HEK293 (cell line): Measurements from ENCODE around the gene PLAC8L1.

Experiments used
- CTCF ChIA-PET: fragments of 350-600 bp; formaldehyde crosslinking; extraction: SDS; loops from one replicate; lab custom pipeline; 2021; ENCODE audit warnings: antibody characterized with exemption; lab: Yijun Ruan, JAX
- POLR2A ChIA-PET: fragments of 300-600 bp; formaldehyde crosslinking; extraction: SDS; loops from one replicate; lab custom pipeline; 2020; ENCODE audit warnings: antibody characterized with exemption, inconsistent platforms; lab: Yijun Ruan, JAX
- H3K27ac ChIP-seq: fragments of 200-500 bp; sonication (Bioruptor generic); 2 replicates; pipeline ENCODE4 v1.5.1; 2014; ENCODE audit warnings: low read depth, low read length, control low read depth, inconsistent platforms; ENCODE audit errors: extremely low read depth
- H3K36me3 ChIP-seq, 2 experiments: fragments of 200-500 bp in 1 of 2; sonication (Bioruptor generic) in 1 of 2; 1 replicate in 1 of 2; 2 replicates in 1 of 2; pipeline ENCODE4 v1.5.1; 2014 to 2017; ENCODE audit warnings: inconsistent platforms in 2 of 2, low read length in 2 of 2; ENCODE audit not compliant: control insufficient read depth in 2 of 2, insufficient read depth in 1 of 2
- H3K4me1 ChIP-seq: fragments of 200-500 bp; sonication (Bioruptor generic); 2 replicates; pipeline ENCODE4 v1.5.1; 2014; ENCODE audit warnings: mild to moderate bottlenecking, low read length, inconsistent platforms; ENCODE audit not compliant: control insufficient read depth, insufficient read depth
- H3K4me3 ChIP-seq: 2 replicates; pipeline ENCODE4 v1.5.1; 2011; ENCODE audit warnings: low read depth, mild to moderate bottlenecking, control low read depth, low read length, moderate library complexity
- H3K9me3 ChIP-seq: fragments of 200-500 bp; sonication (Bioruptor generic); 2 replicates; pipeline ENCODE4 v1.5.1; 2014; ENCODE audit warnings: low read depth, low read length, inconsistent platforms; ENCODE audit not compliant: control insufficient read depth, insufficient read depth
- MZF1 ChIP-seq: fragments of 450-650 bp; formaldehyde crosslinking; IDR thresholded peaks from 2 replicates; pipeline ENCODE4 v1.5.1; 2017; ENCODE audit warnings: missing biosample characterization, missing genetic modification characterization, borderline replicate concordance
- OSR2 ChIP-seq: fragments of 450-650 bp; formaldehyde crosslinking; IDR thresholded peaks from 2 replicates; pipeline ENCODE4 v1.5.1; 2016; ENCODE audit warnings: missing biosample characterization, missing genetic modification characterization
- OVOL3 ChIP-seq: fragments of 450-650 bp; formaldehyde crosslinking; IDR thresholded peaks from 2 replicates; pipeline ENCODE4 v1.5.1; 2016; ENCODE audit warnings: missing biosample characterization, missing genetic modification characterization
- PRDM1 ChIP-seq: fragments of 450-650 bp; formaldehyde crosslinking; IDR thresholded peaks from 2 replicates; pipeline ENCODE4; 2016; ENCODE audit warnings: missing biosample characterization, missing genetic modification characterization
- ZNF10 ChIP-seq: fragments of 450-650 bp; formaldehyde crosslinking; IDR thresholded peaks from 2 replicates; pipeline ENCODE4 v1.5.1; 2017; ENCODE audit warnings: missing biosample characterization, missing genetic modification characterization
- ZNF121 ChIP-seq: fragments of 450-650 bp; formaldehyde crosslinking; IDR thresholded peaks from 2 replicates; pipeline ENCODE4 v1.5.1; 2016; ENCODE audit warnings: missing biosample characterization, missing genetic modification characterization
- ZNF132 ChIP-seq: fragments of 450-650 bp; formaldehyde crosslinking; IDR thresholded peaks from 2 replicates; pipeline ENCODE4 v1.5.1; 2017; ENCODE audit warnings: missing biosample characterization, missing genetic modification characterization, borderline replicate concordance
- ZNF211 ChIP-seq: fragments of 450-650 bp; formaldehyde crosslinking; IDR thresholded peaks from 2 replicates; pipeline ENCODE4 v1.5.1; 2016; ENCODE audit warnings: low read depth, missing biosample characterization, missing genetic modification characterization
- ZNF221 ChIP-seq: fragments of 450-650 bp; formaldehyde crosslinking; IDR thresholded peaks from 2 replicates; pipeline ENCODE4 v1.5.1; 2017; ENCODE audit warnings: missing biosample characterization, missing genetic modification characterization, borderline replicate concordance
- ZNF248 ChIP-seq: fragments of 450-650 bp; formaldehyde crosslinking; IDR thresholded peaks from 2 replicates; pipeline ENCODE4 v1.5.1; 2017; ENCODE audit warnings: missing biosample characterization, missing genetic modification characterization
- ZNF274 ChIP-seq, 2 experiments: fragments of 200-500 bp in 1 of 2; fragments of 450-650 bp in 1 of 2; sonication (Bioruptor generic) in 1 of 2; formaldehyde crosslinking in 1 of 2; IDR thresholded peaks; 2 replicates each; pipeline versions ENCODE4 v1.5.1 to v1.6.1; 2014 to 2016; ENCODE audit warnings: borderline replicate concordance in 1 of 2, inconsistent platforms in 1 of 2, low read length in 1 of 2, missing biosample characterization in 1 of 2, missing genetic modification characterization in 1 of 2
- ZNF302 ChIP-seq: fragments of 450-650 bp; formaldehyde crosslinking; IDR thresholded peaks from 2 replicates; pipeline ENCODE4 v1.5.1; 2016; ENCODE audit warnings: missing biosample characterization, missing genetic modification characterization, low read depth
- ZNF416 ChIP-seq: fragments of 450-650 bp; formaldehyde crosslinking; IDR thresholded peaks from 2 replicates; pipeline ENCODE4 v1.5.1; 2016; ENCODE audit warnings: missing biosample characterization, missing genetic modification characterization
- ZNF426 ChIP-seq: fragments of 450-650 bp; formaldehyde crosslinking; IDR thresholded peaks from 2 replicates; pipeline ENCODE4 v1.5.1; 2017; ENCODE audit warnings: missing biosample characterization, missing genetic modification characterization, mild to moderate bottlenecking, inconsistent platforms, moderate library complexity
- ZNF473 ChIP-seq: fragments of 450-650 bp; formaldehyde crosslinking; IDR thresholded peaks from 2 replicates; pipeline ENCODE4 v1.5.1; 2017; ENCODE audit warnings: missing biosample characterization, missing genetic modification characterization
- ZNF549 ChIP-seq: fragments of 450-650 bp; IDR thresholded peaks from 2 replicates; pipeline ENCODE4 v1.5.1; 2018; ENCODE audit warnings: missing biosample characterization, missing genetic modification characterization, mild to moderate bottlenecking, inconsistent platforms, moderate library complexity
- ZNF561 ChIP-seq: fragments of 450-650 bp; IDR thresholded peaks from 2 replicates; pipeline ENCODE4 v1.5.1; 2018; ENCODE audit warnings: missing biosample characterization, missing genetic modification characterization, borderline replicate concordance
- ZNF600 ChIP-seq: fragments of 450-650 bp; formaldehyde crosslinking; IDR thresholded peaks from 2 replicates; pipeline ENCODE4 v1.5.1; 2016; ENCODE audit warnings: missing biosample characterization, missing genetic modification characterization
- ZNF623 ChIP-seq: fragments of 450-650 bp; formaldehyde crosslinking; IDR thresholded peaks from 2 replicates; pipeline ENCODE4 v1.5.1; 2016; ENCODE audit warnings: missing biosample characterization, missing genetic modification characterization
- ZNF692 ChIP-seq: fragments of 450-650 bp; formaldehyde crosslinking; IDR thresholded peaks from 2 replicates; pipeline ENCODE4 v1.5.1; 2016; ENCODE audit warnings: missing biosample characterization, missing genetic modification characterization
- ZNF747 ChIP-seq: fragments of 450-650 bp; formaldehyde crosslinking; IDR thresholded peaks from 2 replicates; pipeline ENCODE4 v1.5.1; 2016; ENCODE audit warnings: missing biosample characterization, missing genetic modification characterization
- ZNF776 ChIP-seq: fragments of 450-650 bp; formaldehyde crosslinking; IDR thresholded peaks from 2 replicates; pipeline ENCODE4 v1.5.0; 2017; ENCODE audit warnings: missing biosample characterization, missing genetic modification characterization, borderline replicate concordance
- ZNF792 ChIP-seq: fragments of 450-650 bp; formaldehyde crosslinking; IDR thresholded peaks from 2 replicates; pipeline ENCODE4 v1.5.1; 2016; ENCODE audit warnings: missing biosample characterization, missing genetic modification characterization
- ZNF830 ChIP-seq: fragments of 450-650 bp; IDR thresholded peaks from 2 replicates; pipeline ENCODE4 v1.5.0; 2018; ENCODE audit warnings: missing biosample characterization, missing genetic modification characterization, low read depth, mild to moderate bottlenecking, moderate library complexity
- ZSCAN23 ChIP-seq: fragments of 450-650 bp; formaldehyde crosslinking; IDR thresholded peaks from 2 replicates; pipeline ENCODE4 v1.5.1; 2016; ENCODE audit warnings: missing biosample characterization, missing genetic modification characterization
- ZSCAN5A ChIP-seq: fragments of 450-650 bp; formaldehyde crosslinking; IDR thresholded peaks from 2 replicates; pipeline ENCODE4 v1.5.1; 2016; ENCODE audit warnings: missing biosample characterization, missing genetic modification characterization
- TF ChIP-seq, protein P1 (sequence below): fragments of 450-650 bp; formaldehyde crosslinking; conservative IDR thresholded peaks from 2 replicates; pipeline ENCODE4 v1.5.1; 2016; ENCODE audit warnings: low read depth, missing biosample characterization, missing genetic modification characterization

The PLAC8L1 gene

DNA sequence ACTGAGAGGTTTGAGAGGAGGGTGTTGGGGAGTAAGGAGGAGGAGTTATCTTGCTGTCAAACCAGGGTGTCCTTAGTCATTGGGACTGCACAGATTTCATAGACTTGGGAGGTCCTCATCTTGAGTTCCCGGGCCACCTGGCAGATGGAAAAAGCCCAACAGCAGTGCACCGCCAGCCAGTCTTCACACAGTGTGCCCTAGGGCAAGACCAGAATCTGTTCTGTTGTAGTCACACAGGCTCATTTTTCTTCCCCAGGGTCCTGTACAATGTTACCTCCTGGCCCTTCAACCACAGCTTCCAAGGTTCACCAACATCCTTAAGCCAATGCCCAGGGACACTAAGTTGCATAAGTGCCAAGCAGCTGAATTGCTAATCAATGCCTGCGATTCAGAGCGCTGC is 21.0 kb downstream of the PLAC8L1 start:
- no peak for TF ChIP-seq ZNF274 (IDR thresholded peaks at IDR 0.05; ENCODE audit: low read length)
- TF ChIP-seq ZNF274 (tag by site-specific recombination; IDR thresholded peaks at IDR 0.05; ENCODE audit: borderline replicate concordance), result no peak
- TF ChIP-seq, protein P1, sequence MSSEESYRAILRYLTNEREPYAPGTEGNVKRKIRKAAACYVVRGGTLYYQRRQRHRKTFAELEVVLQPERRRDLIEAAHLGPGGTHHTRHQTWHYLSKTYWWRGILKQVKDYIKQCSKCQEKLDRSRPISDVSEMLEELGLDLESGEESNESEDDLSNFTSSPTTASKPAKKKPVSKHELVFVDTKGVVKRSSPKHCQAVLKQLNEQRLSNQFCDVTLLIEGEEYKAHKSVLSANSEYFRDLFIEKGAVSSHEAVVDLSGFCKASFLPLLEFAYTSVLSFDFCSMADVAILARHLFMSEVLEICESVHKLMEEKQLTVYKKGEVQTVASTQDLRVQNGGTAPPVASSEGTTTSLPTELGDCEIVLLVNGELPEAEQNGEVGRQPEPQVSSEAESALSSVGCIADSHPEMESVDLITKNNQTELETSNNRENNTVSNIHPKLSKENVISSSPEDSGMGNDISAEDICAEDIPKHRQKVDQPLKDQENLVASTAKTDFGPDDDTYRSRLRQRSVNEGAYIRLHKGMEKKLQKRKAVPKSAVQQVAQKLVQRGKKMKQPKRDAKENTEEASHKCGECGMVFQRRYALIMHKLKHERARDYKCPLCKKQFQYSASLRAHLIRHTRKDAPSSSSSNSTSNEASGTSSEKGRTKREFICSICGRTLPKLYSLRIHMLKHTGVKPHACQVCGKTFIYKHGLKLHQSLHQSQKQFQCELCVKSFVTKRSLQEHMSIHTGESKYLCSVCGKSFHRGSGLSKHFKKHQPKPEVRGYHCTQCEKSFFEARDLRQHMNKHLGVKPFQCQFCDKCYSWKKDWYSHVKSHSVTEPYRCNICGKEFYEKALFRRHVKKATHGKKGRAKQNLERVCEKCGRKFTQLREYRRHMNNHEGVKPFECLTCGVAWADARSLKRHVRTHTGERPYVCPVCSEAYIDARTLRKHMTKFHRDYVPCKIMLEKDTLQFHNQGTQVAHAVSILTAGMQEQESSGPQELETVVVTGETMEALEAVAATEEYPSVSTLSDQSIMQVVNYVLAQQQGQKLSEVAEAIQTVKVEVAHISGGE (tag by site-specific recombination), result no peak
- no peak for TF ChIP-seq ZNF830 (tag by site-specific recombination)
- TF ChIP-seq ZNF211 (tag by site-specific recombination), result no peak
- TF ChIP-seq ZNF426 (tag by site-specific recombination), result no peak
- no peak for TF ChIP-seq ZNF792
- no peak for TF ChIP-seq ZNF10
- Histone ChIP-seq H3K27ac (no peak overlapping the region), H3K4me1 (no peaks in the 10 kb centered on the region), H3K36me3 (no peaks in the 10 kb centered on the region), H3K4me3 (no peak overlapping the region), H3K9me3 (no peaks in the 10 kb centered on the region)
- POLR2A ChIA-PET, result interaction anchor here (0.7 kb wide), 1 partner anchor 194 kb away, joined by 6 read pairs; no protein-coding TSS in a partner anchor
- CTCF ChIA-PET, result no interaction called here

- ChIA-PET CTCF (no interaction called here), POLR2A (no interaction called here)
Measured at GRCh38 chr5:146082798-146083197, 22.6 kb downstream of the PLAC8L1 start.

More at GRCh38 chr5:146082798-146083197, 22.6 kb downstream of the PLAC8L1 start:
- no peaks in the 10 kb centered on the region for H3K36me3 ChIP-seq
- H3K27ac ChIP-seq, result no peak overlapping the region
- H3K4me3 ChIP-seq, result no peak overlapping the region
- no peaks in the 10 kb centered on the region for H3K9me3 ChIP-seq
- H3K4me1 ChIP-seq, result no peaks in the 10 kb centered on the region
- TF ChIP-seq ZNF121 (tag by site-specific recombination) (no peak), ZNF692 (tag by site-specific recombination) (no peak), ZNF561 (tag by site-specific recombination) (no peak), ZNF473 (no peak), ZNF549 (no peak), OVOL3 (tag by site-specific recombination) (no peak), OSR2 (tag by site-specific recombination) (no peak), ZSCAN23 (tag by site-specific recombination) (no peak), ZNF747 (tag by site-specific recombination) (no peak), MZF1 (tag by site-specific recombination) (no peak), ZNF248 (tag by site-specific recombination) (no peak), ZNF416 (tag by site-specific recombination) (no peak), ZNF132 (tag by site-specific recombination) (no peak), ZNF221 (tag by site-specific recombination) (no peak), ZNF302 (tag by site-specific recombination) (no peak), ZSCAN5A (no peak), ZNF600 (tag by site-specific recombination) (no peak), ZNF776 (tag by site-specific recombination) (no peak), ZNF623 (no peak), PRDM1 (tag by site-specific recombination) (no peak)
